GM12878 (cell line): ENCODE data around the gene MAFB. TPM values are rescaled to one million over a fixed set of nuclear protein-coding genes. Genes with fewer than 3 reads are reported as not detected.

Experiments
- CEBPZ ChIP-seq: fragments of 150-350 bp; IDR thresholded peaks from 2 replicates; pipeline ENCODE4 v1.6.1; 2016; ENCODE audit warnings: low read depth, low read length
- HCFC1 ChIP-seq: fragments of 150-350 bp; IDR thresholded peaks from 2 replicates; pipeline ENCODE4 v1.6.1; 2014; ENCODE audit warnings: low read length
- JUNB ChIP-seq: IDR thresholded peaks from 2 replicates; pipeline ENCODE4 v1.6.1; 2016; ENCODE audit warnings: antibody characterized with exemption, mild to moderate bottlenecking
- MLLT1 ChIP-seq: fragments of 450-650 bp; IDR thresholded peaks from 2 replicates; pipeline ENCODE4 v1.6.1; 2016; ENCODE audit warnings: mild to moderate bottlenecking
- NBN ChIP-seq: fragments of 450-650 bp; IDR thresholded peaks from 2 replicates; pipeline ENCODE4 v1.6.1; 2016
- NKRF ChIP-seq: fragments of 450-650 bp; conservative IDR thresholded peaks from 2 replicates; pipeline ENCODE4 v1.6.1; 2017; ENCODE audit warnings: mild to moderate bottlenecking, moderate library complexity
- POU2F2 ChIP-seq: IDR thresholded peaks from 3 replicates; pipeline ENCODE4 v1.6.1; 2011; ENCODE audit warnings: low read depth, mild to moderate bottlenecking, low read length, borderline replicate concordance
- ZNF592 ChIP-seq: fragments of 450-650 bp; IDR thresholded peaks from 2 replicates; pipeline ENCODE4 v1.6.1; 2017; ENCODE audit warnings: mild to moderate bottlenecking, moderate library complexity
- polyA plus RNA-seq, 11 experiments: library from polyadenylated mRNA; depleted of rRNA in 4 of 11; unstranded in 6 of 11; stranded (reverse) in 5 of 11; fragments of >200 nt; fragmentation: Nextera tagmentation in 4 of 11; fragmentation: Illumina TruSeq in 1 of 11; extraction: Ambion mirVana in 4 of 11; extraction: Trizol in 1 of 11; gene quantifications; 1 replicate in 1 of 11; 2 replicates in 10 of 11; pipeline versions ENCODE4 v1.2.1 to v1.2.3, GENCODE V29; 2011 to 2016; ENCODE audit warnings: inconsistent platforms in 2 of 11, missing spikeins in 2 of 11, low read depth in 1 of 11
- total RNA-seq, 4 experiments: library from RNA; depleted of rRNA in 3 of 4; stranded (reverse); fragments of >200 nt in 3 of 4; fragmentation: Illumina TruSeq in 1 of 4; extraction: Trizol in 1 of 4; gene quantifications; 2 replicates each; pipeline versions ENCODE4 v1.2.1 to v1.2.3, GENCODE V29; 2013 to 2021

MAFB gene
- total and polyA plus RNA-seq, 10 of the 15 experiments (the other 5 are each of a cell fraction or from before 2014, with no cell fraction given) = 0.01 to 0.08 (median 0.01) TPM; not detected in 7

GRCh38 chr20:40698744-40699143 is 9.7 kb upstream of the MAFB start (continued):
- TF ChIP-seq ZNF592 (no peak), HCFC1 (no peak), NKRF (no peak), JUNB (no peak), NBN (no peak), CEBPZ (no peak), MLLT1 (no peak), POU2F2 (no peak)
